ENCODE measurements around the gene XRCC4. TPM values are rescaled to one million over a fixed set of nuclear protein-coding genes. Genes with fewer than 3 reads are reported as not detected.

Gene XRCC4
- total RNA-seq, 2 experiments from 2014 or later = 9.9 to 10.8 TPM

GRCh38 chr5:83368319-83368718 lies 291.0 kb downstream of the XRCC4 start:
- ChIA-PET POLR2A (no interaction called here), CTCF (no interaction called here)

- ChIA-PET CTCF (no interaction called here), POLR2A (no interaction called here)
Observed at GRCh38 chr5:83368835-83369234, 291.5 kb downstream of the XRCC4 start.

- ChIA-PET CTCF (no interaction called here), POLR2A (no interaction called here)
Observed at GRCh38 chr5:83370957-83371356, 293.6 kb downstream of the XRCC4 start.

- POLR2A ChIA-PET = no interaction called here
- CTCF ChIA-PET = no interaction called here
Observed at GRCh38 chr5:83371726-83372125, 294.4 kb downstream of the XRCC4 start.

GRCh38 chr5:83374547-83374946 lies 297.2 kb downstream of the XRCC4 start:
- POLR2A ChIA-PET = no interaction called here
- CTCF ChIA-PET = no interaction called here

- ChIA-PET CTCF (no interaction called here), POLR2A (no interaction called here)
Observed at GRCh38 chr5:83375049-83375745, 297.9 kb downstream of the XRCC4 start.

GRCh38 chr5:83376461-83376860 lies 299.1 kb downstream of the XRCC4 start:
- POLR2A ChIA-PET = no interaction called here
- CTCF ChIA-PET = no interaction called here

GRCh38 chr5:83377131-83377865 lies 300.0 kb downstream of the XRCC4 start:
- ChIA-PET CTCF (no interaction called here), POLR2A (no interaction called here)

- ChIA-PET POLR2A (no interaction called here), CTCF (no interaction called here)
Observed at GRCh38 chr5:83378624-83379289, 301.4 kb downstream of the XRCC4 start.

GRCh38 chr5:83385812-83386211 lies 308.5 kb downstream of the XRCC4 start:
- CTCF ChIA-PET = no interaction called here
- POLR2A ChIA-PET = no interaction called here

GRCh38 chr5:83387041-83387440 lies 309.7 kb downstream of the XRCC4 start:
- CTCF ChIA-PET = no interaction called here
- POLR2A ChIA-PET = no interaction called here

- ChIA-PET POLR2A (no interaction called here), CTCF (no interaction called here)
Observed at GRCh38 chr5:83388608-83389007, 311.3 kb downstream of the XRCC4 start.

GRCh38 chr5:83392766-83393503 lies 315.6 kb downstream of the XRCC4 start:
- ChIA-PET POLR2A (no interaction called here), CTCF (no interaction called here)

GRCh38 chr5:83393504-83393866 lies 316.1 kb downstream of the XRCC4 start:
- CTCF ChIA-PET = no interaction called here
- POLR2A ChIA-PET = no interaction called here

- ChIA-PET CTCF (no interaction called here), POLR2A (no interaction called here)
Observed at GRCh38 chr5:83394190-83394589, 316.8 kb downstream of the XRCC4 start.

- POLR2A ChIA-PET = no interaction called here
- CTCF ChIA-PET = no interaction called here
Observed at GRCh38 chr5:83396662-83397061, 319.3 kb downstream of the XRCC4 start.

- POLR2A ChIA-PET = no interaction called here
- CTCF ChIA-PET = no interaction called here
Observed at GRCh38 chr5:83397658-83398057, 320.3 kb downstream of the XRCC4 start.

- ChIA-PET POLR2A (no interaction called here), CTCF (interaction anchor here (0.5 kb wide), 1 partner anchor 151 kb away, joined by 4 read pairs; no protein-coding TSS in a partner anchor)
Observed at GRCh38 chr5:83400241-83400640, 322.9 kb downstream of the XRCC4 start.

GRCh38 chr5:83400701-83401100 lies 323.4 kb downstream of the XRCC4 start:
- ChIA-PET CTCF (interaction anchor here (0.5 kb wide), 1 partner anchor 150 kb away, joined by 4 read pairs; no protein-coding TSS in a partner anchor), POLR2A (no interaction called here)

GRCh38 chr5:83401122-83401731 lies 323.9 kb downstream of the XRCC4 start:
- ChIA-PET POLR2A (no interaction called here), CTCF (no interaction called here)
